ENCODE results near the gene TMSB4X. TPM values are rescaled to one million over a fixed set of nuclear protein-coding genes. Genes with fewer than 3 reads are reported as not detected.

The TMSB4X gene
- total and polyA plus RNA-seq, 2 of the 4 experiments (the other 2 are of a cell fraction), result 4,648 to 11,116 TPM

- TF ChIP-seq NFE2L2 (IDR thresholded peaks at IDR 0.05; ENCODE audit: low read depth, low read length), result no peak
Measured at GRCh38 chrX:12970691-12971202, 4.2 kb upstream of the TMSB4X start (continued).

DNA sequence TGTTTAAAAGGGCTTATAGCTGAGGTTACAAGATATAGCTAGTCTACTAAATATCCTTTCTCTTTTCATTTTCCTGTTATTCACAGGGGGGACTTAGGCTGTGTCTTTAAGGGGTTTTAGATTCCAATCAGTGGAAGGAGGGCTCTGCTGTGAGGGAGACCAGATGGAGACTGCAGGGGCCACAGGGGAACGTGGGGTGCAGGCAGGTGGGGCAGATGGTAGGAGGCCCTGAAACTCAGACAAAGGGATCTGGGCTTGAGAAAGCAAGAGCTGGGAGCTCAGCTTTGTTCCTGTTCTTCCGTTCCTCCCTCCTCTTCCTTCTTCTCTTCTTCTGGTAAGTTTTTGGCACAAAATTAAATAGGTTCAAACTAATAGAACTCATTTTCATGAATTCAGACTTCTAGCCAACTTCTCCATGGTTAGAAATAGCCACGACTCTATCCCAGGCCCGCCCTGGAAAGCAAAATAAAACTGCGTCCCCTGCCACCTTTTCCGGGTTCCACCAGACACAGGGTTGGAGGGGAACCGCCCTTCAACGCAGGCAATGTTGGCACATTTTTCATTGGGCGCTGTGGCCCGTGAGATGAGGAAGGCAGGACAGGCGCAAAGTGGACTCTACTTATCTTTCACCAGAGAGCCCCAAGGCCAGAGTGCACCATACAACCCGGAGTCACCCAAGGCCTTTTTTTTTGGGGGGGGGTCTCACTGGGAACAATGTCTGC, 3.5 kb upstream of the TMSB4X start:
- H4K8ac ChIP-seq (ENCODE audit: low read depth in 2 of 2, low read length in 2 of 2), result peak overlapping the region in 1 of 2 experiments; percentile 68; a peak in 2 of 4 replicates
- H3K27me3 ChIP-seq (ENCODE audit: control insufficient read depth, insufficient read depth, low read length), result no peaks in the 10 kb centered on the region
- WGBS, 2 experiments (ENCODE audit: extremely low coverage in 2 of 2, insufficient read length in 1 of 2), result no CpG with 5 or more reads among the region's 12 CpGs
- peak overlapping the region; percentile 58; the same call in 1 of the 2 replicates for H4K91ac ChIP-seq (ENCODE audit: insufficient read depth, low read depth, low read length)
- peaks cover 6% of the 10 kb centered on the region; the same call in 1 of the 2 replicates for H3K36me3 ChIP-seq (ENCODE audit: control insufficient read depth, insufficient read depth, low read length)
- no peak for DNase-seq
- H3K4ac ChIP-seq (ENCODE audit: low read depth, low read length), result peak overlapping the region; percentile 7; the same call in 1 of the 2 replicates
- H3K27ac ChIP-seq (ENCODE audit: insufficient read depth, low read length), result peak overlapping the region; percentile 38; the same call in 1 of the 2 replicates
- BruUV-seq (replicated peaks), result no TSS peak
- H3K56ac ChIP-seq (ENCODE audit: extremely low read depth, insufficient read depth, low read length), result 0 out of 2 replicates have a peak overlapping the region, but pooled peaks have one; percentile 26
- TF ChIP-seq RFX5 (IDR thresholded peaks at IDR 0.05; ENCODE audit: low read depth, low read length) (no peak), SMC3 (IDR thresholded peaks at IDR 0.05; ENCODE audit: low read depth, low read length) (no peak), POLR2A (IDR thresholded peaks at IDR 0.05; ENCODE audit: low read depth, low read length) (no peak), RCOR1 (IDR thresholded peaks at IDR 0.05; ENCODE audit: insufficient replicate concordance, low read length) (no peak), RAD21 (IDR thresholded peaks at IDR 0.05; ENCODE audit: low read length) (no peak), MAZ (IDR thresholded peaks at IDR 0.05; ENCODE audit: borderline replicate concordance, low read depth, low read length) (no peak), CHD1 (IDR thresholded peaks at IDR 0.05; ENCODE audit: low read depth, low read length) (no peak), MXI1 (IDR thresholded peaks at IDR 0.05; ENCODE audit: borderline replicate concordance, low read depth, low read length) (no peak)
- TF ChIP-seq, protein P1, sequence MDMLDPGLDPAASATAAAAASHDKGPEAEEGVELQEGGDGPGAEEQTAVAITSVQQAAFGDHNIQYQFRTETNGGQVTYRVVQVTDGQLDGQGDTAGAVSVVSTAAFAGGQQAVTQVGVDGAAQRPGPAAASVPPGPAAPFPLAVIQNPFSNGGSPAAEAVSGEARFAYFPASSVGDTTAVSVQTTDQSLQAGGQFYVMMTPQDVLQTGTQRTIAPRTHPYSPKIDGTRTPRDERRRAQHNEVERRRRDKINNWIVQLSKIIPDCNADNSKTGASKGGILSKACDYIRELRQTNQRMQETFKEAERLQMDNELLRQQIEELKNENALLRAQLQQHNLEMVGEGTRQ (IDR thresholded peaks at IDR 0.05; ENCODE audit: low read depth, low read length), result no peak
- TF ChIP-seq, protein P2, sequence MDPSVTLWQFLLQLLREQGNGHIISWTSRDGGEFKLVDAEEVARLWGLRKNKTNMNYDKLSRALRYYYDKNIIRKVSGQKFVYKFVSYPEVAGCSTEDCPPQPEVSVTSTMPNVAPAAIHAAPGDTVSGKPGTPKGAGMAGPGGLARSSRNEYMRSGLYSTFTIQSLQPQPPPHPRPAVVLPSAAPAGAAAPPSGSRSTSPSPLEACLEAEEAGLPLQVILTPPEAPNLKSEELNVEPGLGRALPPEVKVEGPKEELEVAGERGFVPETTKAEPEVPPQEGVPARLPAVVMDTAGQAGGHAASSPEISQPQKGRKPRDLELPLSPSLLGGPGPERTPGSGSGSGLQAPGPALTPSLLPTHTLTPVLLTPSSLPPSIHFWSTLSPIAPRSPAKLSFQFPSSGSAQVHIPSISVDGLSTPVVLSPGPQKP (IDR thresholded peaks at IDR 0.05; ENCODE audit: borderline replicate concordance, low read depth, low read length), result no peak
- no peaks in the 10 kb centered on the region for H3K9me3 ChIP-seq (ENCODE audit: control insufficient read depth, insufficient read depth, low read length)
- ATAC-seq (ENCODE audit: low read depth), result no peak
- dilution Hi-C loops (cut with HindIII; ENCODE audit: low sequenced_read_pairs, unreplicated experiment), result no loop called here
- H3K14ac ChIP-seq (replicated peaks; ENCODE audit: low read depth, low read length), result 0 out of 2 replicates have a peak overlapping the region, but pooled peaks have one; percentile 70
- H3K9ac ChIP-seq (ENCODE audit: low read depth, low read length), result peak overlapping the region; percentile 45; the same call in 1 of the 2 replicates
- H2AK9ac ChIP-seq (replicated peaks; ENCODE audit: low read depth, low read length, poor library complexity), result no peak overlapping the region
- in situ Hi-C loops (cut with MboI; ENCODE audit: low sequenced_read_pairs), result loop anchor here (25.0 kb wide), 2 partner anchors 766 to 1066 kb away; partner anchors contain the start of genes GEMIN8, OFD1 and TRAPPC2
- CTCF ChIA-PET, result no interaction called here
- intact Hi-C loops (cut with micrococcal nuclease), result loop anchor here (2.0 to 10.0 kb wide), 3 partner anchors 103 to 681 kb away; partner anchors contain the start of gene TCEANC
- H4K20me1 ChIP-seq (ENCODE audit: insufficient read depth, low read length), result peaks cover 12% of the 10 kb centered on the region; the same call in 1 of the 2 replicates
- no peak overlapping the region for H2BK20ac ChIP-seq (ENCODE audit: low read depth, low read length)
- peak overlapping the region; percentile 50; the same call in 1 of the 2 replicates for H2BK120ac ChIP-seq (ENCODE audit: low read depth, low read length)
- no peak overlapping the region for H2BK5ac ChIP-seq (ENCODE audit: low read depth, low read length, poor library complexity, severe bottlenecking)
- no peak overlapping the region for H2AK5ac ChIP-seq (ENCODE audit: low read depth, low read length)
- no peak overlapping the region for H3K4me3 ChIP-seq (ENCODE audit: insufficient read depth, low read depth, low read length)
- H2BK15ac ChIP-seq (ENCODE audit: low read depth, low read length), result 0 out of 3 replicates have a peak overlapping the region, but pooled peaks have one; percentile 55
- peak overlapping the region; percentile 61 for H4K5ac ChIP-seq (ENCODE audit: low read depth, low read length)
- H3K23ac ChIP-seq (ENCODE audit: low read depth, low read length), result no peak overlapping the region
- H3K4me2 ChIP-seq (ENCODE audit: low read depth, low read length), result no peak overlapping the region
- H3K18ac ChIP-seq (ENCODE audit: low read depth, low read length), result peak overlapping the region; percentile 70; the same call in 1 of the 2 replicates
- POLR2A ChIA-PET (ENCODE audit: unreplicated experiment), result no interaction called here
- peaks cover 0 to 17% of the 10 kb centered on the region in 2 experiments; a peak in 2 of 4 replicates for H3K79me1 ChIP-seq (ENCODE audit: low read depth in 1 of 2, low read length in 2 of 2)
- H3K9me1 ChIP-seq (ENCODE audit: insufficient read depth, low read length), result no peaks in the 10 kb centered on the region
- H3K4me1 ChIP-seq (ENCODE audit: control insufficient read depth, insufficient read depth, low read length), result peaks cover 2% of the 10 kb centered on the region
- H2AFZ ChIP-seq (replicated peaks; ENCODE audit: low read length, poor library complexity), result peak overlapping the region; percentile 37
